Kidney tubule cell (primary cell): ENCODE measurements around the gene TRIM67.

Source experiments
- DNase-seq: peaks from one replicate; pipeline ENCODE4 v3.0.0-alpha.2; 2018; ENCODE audit warnings: low spot score

Gene TRIM67

DNA sequence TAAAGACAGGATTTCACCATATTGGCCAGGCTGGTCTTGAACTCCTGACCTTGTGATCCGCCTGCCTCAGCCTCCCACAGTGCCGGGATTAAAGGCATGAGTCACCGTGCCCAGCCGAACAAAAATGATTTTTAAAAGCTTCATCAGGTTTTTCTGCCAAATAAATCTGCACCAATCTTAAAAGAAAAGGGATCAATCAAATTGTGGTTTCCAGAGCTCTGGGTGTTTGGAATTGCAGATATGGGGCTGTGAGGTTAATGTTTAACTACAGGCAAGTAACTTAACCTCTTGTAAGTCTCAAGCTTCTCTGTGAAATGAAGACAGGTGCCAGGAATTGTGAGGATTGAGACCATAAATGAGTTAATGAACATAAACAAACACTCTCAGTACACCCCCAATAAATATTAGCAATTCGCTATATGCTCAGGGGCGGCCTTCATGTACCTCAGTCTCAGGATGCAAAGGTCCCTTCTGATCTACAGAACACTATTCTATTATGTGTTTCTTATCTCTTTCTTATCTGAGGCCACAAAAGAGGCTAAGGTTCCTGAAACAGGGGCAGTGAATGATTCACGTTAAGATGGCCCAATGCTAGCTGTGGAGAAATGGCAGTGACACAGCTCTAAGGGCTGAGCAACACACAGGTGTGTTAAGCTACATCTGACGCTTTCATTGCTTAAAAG is 72.0 kb downstream of the TRIM67 start:
- peak; percentile 73 for DNase-seq

DNA sequence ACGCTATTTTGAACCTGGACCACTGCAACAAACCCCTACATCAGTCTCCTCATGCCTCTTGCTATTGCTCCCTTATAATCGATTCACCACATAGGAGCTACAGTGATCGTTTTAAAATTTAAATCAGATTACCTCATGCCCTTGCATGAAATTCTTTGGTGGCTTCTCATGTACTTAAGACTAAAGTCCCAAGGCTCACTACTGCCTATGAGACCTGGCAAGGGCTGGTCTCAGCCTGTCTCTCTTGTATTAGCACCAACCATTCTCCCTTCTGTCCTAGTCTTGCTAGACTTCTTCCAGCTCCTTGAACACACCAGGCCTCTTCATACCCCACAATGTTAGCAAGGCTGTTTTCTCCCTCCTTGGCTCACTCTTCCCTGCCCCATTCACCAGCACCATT is 72.6 kb downstream of the TRIM67 start:
- DNase-seq = peak; percentile 17

DNA sequence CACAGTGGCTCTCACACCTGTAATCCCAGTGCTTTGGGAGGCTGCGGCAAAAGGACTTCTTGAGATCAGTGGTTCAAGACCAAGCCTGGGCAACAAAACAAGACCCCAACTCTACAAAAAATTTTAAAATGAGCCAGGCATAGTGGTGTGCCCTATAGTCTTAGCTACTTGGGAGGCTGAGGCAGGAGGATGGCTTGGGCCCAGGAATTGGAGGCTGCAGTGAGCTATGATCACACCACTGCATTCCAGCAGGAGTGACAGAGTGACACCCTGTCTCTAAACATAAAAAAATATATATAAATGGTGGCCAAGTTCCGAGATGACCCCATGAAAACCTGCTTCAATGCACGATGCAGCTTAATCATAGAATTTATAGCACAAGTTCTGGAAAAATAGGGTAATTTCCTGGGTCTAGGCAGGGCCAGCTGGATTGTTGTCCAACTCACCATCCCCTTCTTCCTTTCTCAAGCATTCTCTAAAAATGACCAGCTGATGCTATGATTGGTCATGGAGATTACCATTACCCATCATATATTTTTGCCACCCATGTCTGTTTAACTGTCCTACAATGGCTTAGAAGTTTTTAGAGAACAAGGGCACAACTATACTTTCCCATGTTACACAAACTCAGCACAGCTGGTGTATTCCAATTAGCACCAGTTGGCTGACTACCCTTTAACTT is 73.8 kb downstream of the TRIM67 start:
- DNase-seq = no peak

DNA sequence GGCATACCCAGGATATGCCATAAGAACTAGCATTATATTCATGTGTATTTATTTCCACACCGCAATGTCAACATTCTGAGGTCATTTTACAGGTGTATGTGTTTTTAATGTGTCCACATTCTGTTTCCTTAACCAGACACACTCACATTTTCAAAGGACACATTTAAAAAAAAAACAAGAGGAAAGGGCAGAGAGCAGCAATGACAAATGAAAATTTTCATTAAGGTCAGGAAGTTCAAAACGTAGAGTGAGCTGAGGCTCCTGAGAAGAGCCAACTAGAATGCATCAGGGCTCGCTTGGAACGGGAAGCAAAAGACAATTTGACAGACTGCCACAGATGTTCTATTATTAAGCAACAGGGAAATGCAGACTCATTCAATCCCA is 74.3 kb downstream of the TRIM67 start:
- no peak for DNase-seq

DNA sequence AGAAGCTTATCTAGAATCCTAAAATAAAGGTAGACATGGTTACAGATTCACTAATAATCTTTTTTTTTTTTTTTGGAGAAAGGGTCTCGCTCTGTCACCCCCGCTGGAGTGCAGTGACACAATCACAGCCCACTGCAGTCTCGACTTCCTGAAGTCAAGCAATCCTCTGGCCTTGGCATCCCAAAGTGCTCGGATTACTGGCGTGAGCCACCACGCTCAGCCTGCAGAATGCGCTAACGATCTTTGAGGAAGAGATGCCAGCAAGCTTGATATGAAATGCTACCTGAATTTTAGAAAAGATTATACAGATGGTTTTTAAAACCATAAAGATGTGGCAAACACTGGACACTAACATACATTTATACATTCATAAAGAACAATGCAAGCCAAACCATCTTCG is 75.1 kb downstream of the TRIM67 start:
- no peak for DNase-seq

DNA sequence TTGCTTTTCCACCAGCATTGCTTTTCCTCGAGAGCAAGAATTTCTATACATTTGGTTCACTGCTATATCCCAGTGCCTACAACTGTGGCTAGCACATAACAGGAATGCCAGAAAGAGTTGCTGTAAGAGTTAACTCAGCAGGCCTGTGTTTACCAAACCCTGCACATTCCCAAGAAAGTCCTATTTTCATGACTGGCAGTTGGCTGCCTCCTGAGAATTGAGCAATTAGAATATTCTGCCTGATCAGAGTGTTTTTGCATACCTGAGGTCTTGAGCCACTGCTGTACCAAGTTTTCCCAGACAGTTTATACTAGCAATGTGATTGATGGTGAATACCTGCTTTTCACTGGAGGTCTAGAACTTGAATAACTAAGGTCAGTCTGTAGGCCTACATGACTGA is 76.4 kb downstream of the TRIM67 start:
- no peak for DNase-seq

DNA sequence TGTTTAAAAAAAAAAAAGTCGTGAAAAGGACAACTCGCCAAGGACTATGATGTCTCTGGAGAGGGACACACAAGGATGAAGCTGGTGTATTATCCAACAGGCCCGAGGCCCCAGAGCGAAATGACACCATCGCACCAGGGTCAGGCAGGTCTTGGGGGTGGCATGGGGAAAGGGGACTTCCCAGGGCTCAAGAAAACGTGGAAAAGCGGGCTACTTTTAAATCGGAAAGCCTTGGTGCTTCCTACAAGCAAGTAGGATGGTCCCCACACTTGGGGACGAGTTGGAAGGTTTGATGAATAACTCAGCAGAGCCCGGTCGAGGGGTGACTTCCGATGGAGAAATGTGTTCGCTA is 78.6 kb downstream of the TRIM67 start:
- DNase-seq = peak; percentile 37

DNA sequence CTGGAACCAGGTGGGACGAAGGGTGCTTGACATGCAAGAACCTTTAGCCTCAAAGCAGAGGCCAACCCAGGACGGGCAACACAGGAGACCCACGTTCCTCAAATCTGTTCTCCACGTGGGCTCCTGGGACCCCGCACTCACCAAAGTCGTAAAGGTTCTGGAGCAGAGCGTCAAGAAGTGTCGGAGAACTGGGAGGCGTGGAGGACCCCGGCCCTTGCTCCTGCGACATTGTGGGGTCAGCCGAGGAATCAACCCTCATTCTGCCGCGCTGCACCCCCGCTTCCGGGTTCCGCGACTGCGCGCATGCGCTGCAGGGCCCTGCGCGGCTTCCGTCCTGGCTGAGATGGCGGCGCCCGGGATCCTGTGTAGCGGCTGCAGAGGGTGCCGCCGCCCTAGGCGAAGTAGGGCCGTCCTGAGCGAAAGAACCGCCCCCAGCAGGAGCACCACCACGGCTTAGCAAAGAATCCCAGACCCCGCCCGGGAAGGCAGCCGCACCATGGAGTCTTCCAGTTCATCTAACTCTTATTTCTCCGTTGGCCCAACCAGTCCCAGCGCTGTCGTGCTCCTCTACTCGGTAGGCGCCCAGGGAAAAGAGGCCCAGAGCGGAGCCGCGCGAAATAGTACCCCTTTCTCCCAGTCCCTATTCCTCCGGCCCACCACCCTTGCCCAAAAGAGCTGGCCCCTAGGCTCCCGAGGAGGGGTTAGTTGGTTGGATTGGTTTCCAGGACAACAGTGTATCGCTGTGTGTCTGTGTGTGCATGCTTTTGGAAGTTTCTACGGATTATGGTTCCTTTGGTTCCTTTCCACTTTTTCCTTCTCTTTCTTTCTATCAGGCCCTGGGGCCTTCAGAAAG is 79.3 kb downstream of the TRIM67 start, which contains the start of gene GNPAT:
TSS of gene GNPAT (plus strand) at position 330 of the 853 bp plus-strand sequence. CDS start at position 497, 167 bp downstream.
- DNase-seq = peak; percentile 89

DNA sequence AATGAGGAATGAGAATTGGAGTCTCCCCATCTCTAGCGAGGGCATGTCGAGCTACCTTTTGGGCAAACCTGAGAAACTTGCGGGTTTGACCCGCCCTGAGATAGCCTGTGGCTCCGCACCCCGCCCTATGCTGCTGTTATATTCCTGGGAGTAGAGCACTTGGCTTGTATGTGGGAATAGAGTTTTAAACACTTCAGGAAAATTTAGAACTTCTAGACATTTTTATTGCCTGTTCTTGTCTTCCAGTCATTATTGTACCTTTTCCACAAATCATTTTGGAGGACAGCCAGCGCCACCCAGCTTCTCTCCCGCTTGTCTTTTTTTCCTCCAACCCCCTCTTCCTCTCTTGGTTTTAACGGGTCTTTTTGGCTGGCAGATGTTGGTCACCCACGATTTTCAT is 79.9 kb downstream of the TRIM67 start:
- peak; percentile 17 for DNase-seq

DNA sequence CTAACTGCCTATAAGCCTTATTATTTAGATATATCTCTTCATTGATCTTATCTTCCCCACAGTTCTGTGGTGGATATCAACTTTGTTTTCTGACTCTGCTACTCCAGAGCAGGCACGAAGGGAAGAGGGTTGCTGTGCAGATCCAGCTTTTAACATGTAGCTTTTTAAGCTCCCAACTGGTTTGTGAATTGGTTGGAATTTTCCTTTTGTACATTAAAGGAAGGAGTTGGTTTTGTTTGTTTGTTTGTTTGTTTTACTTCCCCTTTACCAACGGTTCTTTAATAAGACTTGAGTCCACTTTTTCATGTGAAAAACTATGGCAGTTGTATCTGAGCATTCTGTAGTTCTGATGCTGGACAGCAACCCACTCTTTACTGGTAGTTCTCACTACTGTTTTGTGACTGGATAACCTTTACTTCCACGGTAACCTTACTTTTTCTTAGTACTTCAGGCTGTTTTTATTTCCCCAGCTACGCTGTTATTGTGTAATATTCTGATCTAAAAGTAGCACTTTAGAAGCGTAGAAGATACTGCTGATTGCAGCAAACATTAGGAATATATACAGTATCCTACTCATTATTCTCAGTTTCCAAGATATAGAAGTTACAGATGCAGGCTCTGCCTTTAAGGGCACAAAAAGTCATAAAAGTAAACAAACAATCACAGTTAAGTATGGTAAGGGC is 80.8 kb downstream of the TRIM67 start:
- DNase-seq = peak; percentile 11

DNA sequence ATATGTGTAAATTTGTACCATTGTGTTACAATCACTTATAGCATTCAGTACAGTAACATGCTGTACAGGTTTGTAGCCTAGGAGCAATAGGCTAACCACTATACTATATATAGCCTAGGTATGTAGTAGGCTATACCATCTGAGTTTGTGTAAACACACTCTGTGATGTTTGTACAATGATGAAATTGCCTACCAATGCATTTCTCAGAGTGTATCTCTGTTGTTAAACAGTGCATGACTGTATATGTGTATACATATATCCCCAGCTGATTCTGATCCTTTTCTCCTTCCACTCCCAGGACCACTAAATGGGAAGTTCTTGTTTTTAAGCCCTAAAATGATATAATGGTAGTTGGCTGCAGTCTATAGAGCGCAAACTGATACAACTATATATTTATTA is 86.9 kb downstream of the TRIM67 start:
- no peak for DNase-seq

DNA sequence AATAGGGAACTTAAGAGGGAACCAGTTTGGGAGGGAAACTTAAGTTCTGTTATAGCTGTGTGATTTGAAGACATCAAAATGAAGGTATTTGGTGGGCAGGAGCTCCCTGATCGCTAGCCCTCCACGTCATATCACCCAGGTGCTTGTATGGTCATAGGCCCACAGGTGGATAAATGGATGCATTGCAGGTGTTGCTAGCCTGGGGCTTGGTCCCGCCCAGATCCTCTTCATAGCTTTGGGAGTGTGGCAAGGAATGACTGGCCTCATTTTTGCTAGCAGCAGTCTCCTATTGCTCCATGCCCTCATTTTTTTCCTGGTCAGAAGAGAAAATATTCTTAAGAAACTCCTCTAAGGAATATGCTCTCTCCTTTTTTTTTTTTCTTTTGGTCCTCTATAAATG is 90.5 kb downstream of the TRIM67 start:
- no peak for DNase-seq

DNA sequence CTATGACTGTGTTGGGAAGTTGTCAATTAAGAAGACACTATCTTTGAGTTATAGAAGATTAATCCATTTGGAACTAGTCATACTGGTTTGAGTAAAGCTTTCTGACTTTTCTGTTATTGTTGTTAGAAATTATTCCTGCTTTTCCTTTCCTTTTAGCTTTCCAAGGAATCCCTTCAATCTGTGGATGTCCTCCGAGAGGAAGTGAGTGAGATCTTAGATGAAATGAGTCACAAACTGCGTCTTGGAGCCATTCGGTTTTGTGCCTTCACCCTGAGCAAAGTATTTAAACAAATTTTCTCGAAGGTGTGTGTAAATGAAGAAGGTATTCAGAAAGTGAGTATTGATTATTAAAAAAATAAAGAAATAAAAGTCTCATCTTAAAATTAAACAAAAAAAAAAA is 98.5 kb downstream of the TRIM67 start:
- no peak for DNase-seq

DNA sequence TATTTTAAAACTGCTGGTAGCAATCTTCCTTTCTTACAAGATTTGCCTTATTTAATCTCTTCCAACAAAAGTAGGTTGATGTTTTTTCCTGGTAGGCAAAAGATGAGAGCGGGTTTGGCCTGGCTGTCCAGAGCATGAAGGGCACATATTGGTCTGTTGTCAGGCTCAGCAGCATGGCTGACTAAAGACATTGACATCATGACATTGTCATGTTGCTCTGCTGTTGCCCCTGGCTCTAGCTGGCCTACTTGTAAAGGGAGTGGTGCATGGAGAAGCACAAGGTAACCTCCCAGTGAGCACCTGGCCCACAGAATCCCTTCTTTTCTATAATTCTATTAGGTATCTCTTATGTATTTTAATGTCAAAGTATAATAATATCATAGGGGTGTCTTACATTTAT is 102.8 kb downstream of the TRIM67 start:
- no peak for DNase-seq

DNA sequence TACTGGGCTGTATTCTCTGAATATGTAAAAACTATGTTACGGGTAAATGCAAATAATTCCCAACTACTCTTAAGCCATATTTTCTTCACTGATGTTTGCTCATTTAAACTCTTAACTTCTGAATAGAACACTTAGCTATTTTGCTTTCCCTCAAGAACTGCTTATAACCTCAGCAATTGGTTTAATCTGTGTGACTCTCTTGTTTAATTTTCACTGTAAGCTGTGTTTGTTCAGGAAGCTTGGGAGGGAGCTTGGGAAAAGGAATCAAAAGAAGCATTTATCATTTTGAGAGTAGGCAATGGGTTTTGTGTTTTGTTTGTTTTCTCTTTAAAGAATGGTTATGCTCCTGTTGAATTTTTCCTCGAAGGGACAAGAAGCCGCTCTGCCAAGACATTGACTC is 103.5 kb downstream of the TRIM67 start:
- no peak for DNase-seq

DNA sequence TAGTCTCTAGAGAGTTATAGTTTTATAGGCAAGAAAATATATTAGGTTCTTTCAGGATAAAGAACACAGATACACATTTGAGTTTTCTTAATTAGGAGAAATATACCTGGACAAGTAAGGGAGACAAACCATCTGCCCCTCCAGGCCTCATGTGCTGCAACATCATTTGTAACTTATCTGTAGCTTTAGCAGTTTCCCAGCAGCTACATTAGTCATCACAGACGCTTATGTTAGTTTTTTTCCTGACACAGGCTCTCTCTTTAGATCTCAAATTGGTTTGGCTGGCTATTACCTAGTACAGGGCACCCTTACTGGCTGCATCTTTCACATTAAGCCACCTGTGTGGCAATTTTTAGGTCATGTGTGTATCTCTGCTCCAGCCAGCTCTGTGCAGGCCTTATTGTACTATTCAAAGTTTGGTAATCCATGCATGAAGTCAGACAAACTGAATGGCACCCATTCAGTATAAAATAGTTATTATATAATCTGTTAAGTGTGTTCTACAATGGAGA is 105.0 kb downstream of the TRIM67 start:
- DNase-seq = no peak
